Fibroblast of mammary gland (primary cell): ENCODE measurements around the gene ZNF334.
A peak's percentile ranks its signal among the peaks of the same experiment; 100 is the strongest.

Source experiments
- DNase-seq: peaks from one replicate; pipeline ENCODE4 v3.0.0-alpha.2; 2010; ENCODE audit warnings: low read depth
- H3K4me3 ChIP-seq: 2 replicates; pipeline ENCODE4 v1.5.1; 2011; ENCODE audit warnings: low read depth, mild to moderate bottlenecking, low read length, moderate library complexity; ENCODE audit not compliant: control insufficient read depth
- CTCF ChIP-seq: conservative IDR thresholded peaks from 2 replicates; pipeline ENCODE4 v1.5.1; 2011; ENCODE audit warnings: low read depth, low read length, inconsistent platforms; ENCODE audit not compliant: control insufficient read depth, insufficient read depth

Gene ZNF334

GRCh38 chr20:46545827-46546138 lies 32.4 kb upstream of the ZNF334 start:
- no peak for DNase-seq
- no peak for TF ChIP-seq CTCF
- H3K4me3 ChIP-seq, result no peak overlapping the region

GRCh38 chr20:46545077-46545826 lies 31.9 kb upstream of the ZNF334 start:
- DNase-seq, result peak; percentile 68
- TF ChIP-seq CTCF, result no peak
- no peak overlapping the region for H3K4me3 ChIP-seq

- DNase-seq, result peak; percentile 23
- no peak overlapping the region for H3K4me3 ChIP-seq
- peak; percentile 12 for TF ChIP-seq CTCF
These were observed 31.2 kb upstream of the ZNF334 start for GRCh38 chr20:46544576-46544975.

GRCh38 chr20:46543959-46544358 lies 30.6 kb upstream of the ZNF334 start:
- no peak overlapping the region for H3K4me3 ChIP-seq
- no peak for DNase-seq
- TF ChIP-seq CTCF, result no peak

- DNase-seq, result no peak
- H3K4me3 ChIP-seq, result no peak overlapping the region
- TF ChIP-seq CTCF, result no peak
These were observed 29.7 kb upstream of the ZNF334 start for GRCh38 chr20:46543033-46543432.

- no peak for DNase-seq
- TF ChIP-seq CTCF, result no peak
- H3K4me3 ChIP-seq, result no peak overlapping the region
These were observed 28.0 kb upstream of the ZNF334 start for GRCh38 chr20:46541229-46541935.

- DNase-seq, result no peak
- no peak overlapping the region for H3K4me3 ChIP-seq
- peak; percentile 21 for TF ChIP-seq CTCF
These were observed 25.8 kb upstream of the ZNF334 start for GRCh38 chr20:46539113-46539512.
